Measurements from ENCODE around the gene CPXM1. TPM values are rescaled to one million over a fixed set of nuclear protein-coding genes. Genes with fewer than 3 reads are reported as not detected.
"Not testable (repeated sequence)": the region's sequence is repeated elsewhere in the genome, so short reads cannot be mapped to it uniquely, and the experiment has no call there.

CPXM1 gene
- polyA plus RNA-seq, 1 experiment, result 9.0 TPM

DNA sequence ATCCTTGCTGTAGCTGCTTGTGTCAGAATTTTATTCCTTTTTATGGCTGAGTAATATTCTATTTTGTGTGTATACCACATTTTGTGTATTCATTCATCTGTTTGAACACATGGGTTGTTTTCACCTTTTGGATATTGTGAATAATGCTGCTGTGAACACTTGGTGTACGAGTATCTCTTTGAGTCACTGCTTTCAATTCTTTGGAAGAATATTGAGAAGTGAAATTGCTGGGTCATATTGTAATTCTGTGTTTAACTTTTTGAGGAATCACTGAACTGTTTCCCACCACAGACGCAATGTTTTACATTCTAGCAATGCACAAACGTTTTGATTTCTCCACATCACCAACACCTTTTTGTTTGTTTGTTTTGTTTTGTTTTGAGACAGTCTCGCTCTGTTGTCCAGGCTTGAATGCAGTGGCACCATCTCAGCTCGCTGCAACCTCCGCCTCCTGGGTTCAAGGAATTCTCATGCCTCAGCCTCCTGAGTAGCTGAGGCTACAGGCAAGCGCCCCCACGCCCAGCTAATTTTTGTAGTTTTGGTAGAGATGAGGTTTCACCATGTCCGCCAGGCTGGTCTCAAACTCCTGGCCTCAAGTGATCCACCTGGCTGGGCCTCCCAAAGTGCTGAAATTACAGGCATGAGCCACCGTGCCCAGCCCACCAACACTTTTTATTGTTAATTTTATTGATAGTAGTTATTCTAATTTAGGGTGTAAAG, 21.7 kb downstream of the CPXM1 start:
- ChIA-PET POLR2A (no interaction called here), CTCF (no interaction called here)

GRCh38 chr20:2775139-2775538, 25.3 kb downstream of the CPXM1 start:
- no peak overlapping the region for H3K27ac ChIP-seq (ENCODE audit: low read depth, low read length)
- POLR2A ChIA-PET, result no interaction called here
- H3K27me3 ChIP-seq (ENCODE audit: control insufficient read depth, insufficient read depth, low read length), result peaks cover 8% of the 10 kb centered on the region
- TF ChIP-seq, protein P1, sequence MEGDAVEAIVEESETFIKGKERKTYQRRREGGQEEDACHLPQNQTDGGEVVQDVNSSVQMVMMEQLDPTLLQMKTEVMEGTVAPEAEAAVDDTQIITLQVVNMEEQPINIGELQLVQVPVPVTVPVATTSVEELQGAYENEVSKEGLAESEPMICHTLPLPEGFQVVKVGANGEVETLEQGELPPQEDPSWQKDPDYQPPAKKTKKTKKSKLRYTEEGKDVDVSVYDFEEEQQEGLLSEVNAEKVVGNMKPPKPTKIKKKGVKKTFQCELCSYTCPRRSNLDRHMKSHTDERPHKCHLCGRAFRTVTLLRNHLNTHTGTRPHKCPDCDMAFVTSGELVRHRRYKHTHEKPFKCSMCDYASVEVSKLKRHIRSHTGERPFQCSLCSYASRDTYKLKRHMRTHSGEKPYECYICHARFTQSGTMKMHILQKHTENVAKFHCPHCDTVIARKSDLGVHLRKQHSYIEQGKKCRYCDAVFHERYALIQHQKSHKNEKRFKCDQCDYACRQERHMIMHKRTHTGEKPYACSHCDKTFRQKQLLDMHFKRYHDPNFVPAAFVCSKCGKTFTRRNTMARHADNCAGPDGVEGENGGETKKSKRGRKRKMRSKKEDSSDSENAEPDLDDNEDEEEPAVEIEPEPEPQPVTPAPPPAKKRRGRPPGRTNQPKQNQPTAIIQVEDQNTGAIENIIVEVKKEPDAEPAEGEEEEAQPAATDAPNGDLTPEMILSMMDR (IDR thresholded peaks at IDR 0.05; ENCODE audit: low read depth, low read length), result no peak
- no peak overlapping the region for H3K4me3 ChIP-seq (ENCODE audit: low read depth, low read length)
- peaks cover 4% of the 10 kb centered on the region for H3K9me3 ChIP-seq (ENCODE audit: control insufficient read depth, insufficient read depth, low read length)
- CTCF ChIA-PET, result interaction anchor here (1.4 kb wide), 1 partner anchor 77 kb away, joined by 3 read pairs; no protein-coding TSS in a partner anchor
- DNase-seq (ENCODE audit: low read depth, low spot score), result no peak

More for the DNA sequence above, 21.7 kb downstream of the CPXM1 start:
- Histone ChIP-seq H3K4me3 (ENCODE audit: low read depth, low read length) (no peak overlapping the region), H3K9me3 (ENCODE audit: control insufficient read depth, insufficient read depth, low read length) (peaks cover 4% of the 10 kb centered on the region), H3K27me3 (ENCODE audit: control insufficient read depth, insufficient read depth, low read length) (peaks cover 9% of the 10 kb centered on the region), H3K27ac (ENCODE audit: low read depth, low read length) (no peak overlapping the region)
- TF ChIP-seq, protein P1 (IDR thresholded peaks at IDR 0.05; ENCODE audit: low read depth, low read length), result no peak
- DNase-seq (ENCODE audit: low read depth, low spot score), result no peak

DNA sequence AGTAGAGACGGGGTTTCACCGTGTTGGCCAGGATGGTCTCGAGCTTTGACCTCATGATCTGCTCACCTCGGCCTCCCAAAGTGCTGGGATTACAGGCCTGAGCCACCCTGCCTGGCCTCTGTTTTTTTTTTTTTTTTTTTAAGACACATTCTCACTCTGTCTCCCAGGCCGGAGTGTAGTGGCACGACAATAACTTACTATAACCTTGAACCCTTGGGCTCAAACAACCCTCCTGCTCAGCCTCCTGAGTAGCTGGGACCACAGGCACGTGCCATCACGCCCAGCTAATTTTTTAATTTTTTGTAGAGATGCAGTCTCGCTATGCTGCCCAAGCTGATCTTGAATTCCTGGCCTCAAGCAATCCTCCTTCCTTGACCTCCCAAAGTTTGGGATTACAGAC, 26.6 kb downstream of the CPXM1 start:
- Histone ChIP-seq H3K27ac (ENCODE audit: low read depth, low read length) (no peak overlapping the region), H3K4me3 (ENCODE audit: low read depth, low read length) (no peak overlapping the region), H3K27me3 (ENCODE audit: control insufficient read depth, insufficient read depth, low read length) (peaks cover 17% of the 10 kb centered on the region), H3K9me3 (ENCODE audit: control insufficient read depth, insufficient read depth, low read length) (peaks cover 4% of the 10 kb centered on the region)
- no peak for DNase-seq (ENCODE audit: low read depth, low spot score)
- ChIA-PET CTCF (interaction anchor here (0.6 to 1.4 kb wide), 3 partner anchors 21 to 79 kb away, joined by 3 read pairs; no protein-coding TSS in a partner anchor), POLR2A (no interaction called here)
- TF ChIP-seq, protein P1 (IDR thresholded peaks at IDR 0.05; ENCODE audit: low read depth, low read length), result no peak

DNA sequence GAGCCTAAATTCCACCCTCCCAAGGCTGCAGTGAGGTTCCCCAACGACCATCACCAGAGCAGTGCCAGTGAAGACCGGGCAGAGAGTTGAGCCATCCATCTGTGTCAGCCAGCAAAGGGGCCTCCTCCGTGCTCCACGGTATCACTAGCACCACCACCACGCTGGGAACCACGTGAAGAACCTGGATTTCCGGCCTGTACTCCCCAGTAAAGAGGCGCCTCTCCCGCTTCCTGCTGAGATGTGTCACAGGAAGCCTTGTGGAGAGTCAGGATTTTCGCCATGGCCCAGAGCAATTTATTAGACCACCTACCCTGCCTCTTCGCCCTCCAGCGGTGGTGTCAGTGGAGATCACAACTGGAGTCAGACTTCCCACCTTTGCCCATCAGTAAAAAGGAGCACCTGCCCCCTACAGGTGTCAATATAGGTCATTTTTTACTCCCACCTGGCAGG, 28.8 kb downstream of the CPXM1 start:
- POLR2A ChIA-PET, result no interaction called here
- Histone ChIP-seq H3K9me3 (ENCODE audit: control insufficient read depth, insufficient read depth, low read length) (peaks cover 4% of the 10 kb centered on the region), H3K27me3 (ENCODE audit: control insufficient read depth, insufficient read depth, low read length) (peaks cover 16% of the 10 kb centered on the region), H3K4me3 (ENCODE audit: low read depth, low read length) (no peak overlapping the region), H3K27ac (ENCODE audit: low read depth, low read length) (no peak overlapping the region)
- DNase-seq (ENCODE audit: low read depth, low spot score), result no peak
- TF ChIP-seq, protein P1 (IDR thresholded peaks at IDR 0.05; ENCODE audit: low read depth, low read length), result no peak
- CTCF ChIA-PET, result interaction anchor here (0.5 kb wide), 1 partner anchor 1206 kb away, joined by 3 read pairs; no protein-coding TSS in a partner anchor

GRCh38 chr20:2770091-2770490, 30.3 kb downstream of the CPXM1 start:
- DNase-seq (ENCODE audit: low read depth, low spot score); POLR2A ChIA-PET; H3K27ac ChIP-seq (ENCODE audit: low read depth, low read length); H3K4me3 ChIP-seq (ENCODE audit: low read depth, low read length); H3K9me3 ChIP-seq (ENCODE audit: control insufficient read depth, insufficient read depth, low read length); CTCF ChIA-PET: not testable (repeated sequence)
- H3K27me3 ChIP-seq (ENCODE audit: control insufficient read depth, insufficient read depth, low read length), result peaks cover 11% of the 10 kb centered on the region
